Measurements from ENCODE around the gene PROSER1. TPM values are rescaled to one million over a fixed set of nuclear protein-coding genes. Genes with fewer than 3 reads are reported as not detected.

The PROSER1 gene
- total RNA-seq, 1 donor: 45.2 TPM

Other genes starting within 250 kb of the PROSER1 start
- not detected for gene STOML3, start 47.3 kb downstream of the PROSER1 start, total RNA-seq
- gene NHLRC3, start 367 bp upstream of the PROSER1 start, total RNA-seq: 9.9 TPM

Measured in mononuclear cell (primary cell).